HG03039 (cell line): ENCODE results near the gene RIPPLY1.

Source experiments
- ATAC-seq: cut with Tn5 transposase; IDR thresholded peaks from one replicate; pipeline ENCODE4 v1.9.1; 2021; ENCODE audit warnings: mild to moderate bottlenecking, moderate library complexity; ENCODE audit not compliant: unreplicated experiment

The RIPPLY1 gene

GRCh38 chrX:106903291-106903824 is at the start of gene RIPPLY1:
TSS of gene RIPPLY1 (minus strand) at chrX:106903341. CDS start at chrX:106903287, 54 bp downstream.
- no peak for ATAC-seq

- ATAC-seq: no peak
Observed at GRCh38 chrX:106952538-106952937, 49.4 kb upstream of the RIPPLY1 start.

GRCh38 chrX:106952089-106952488 is 48.9 kb upstream of the RIPPLY1 start:
- no peak for ATAC-seq

GRCh38 chrX:106951230-106951629 is 48.1 kb upstream of the RIPPLY1 start:
- ATAC-seq: no peak

GRCh38 chrX:106950381-106950780 is 47.2 kb upstream of the RIPPLY1 start:
- ATAC-seq: no peak

GRCh38 chrX:106949366-106949765 is 46.2 kb upstream of the RIPPLY1 start:
- no peak for ATAC-seq

- ATAC-seq: no peak
Observed at GRCh38 chrX:106948641-106949040, 45.5 kb upstream of the RIPPLY1 start.

GRCh38 chrX:106946464-106946863 is 43.3 kb upstream of the RIPPLY1 start:
- no peak for ATAC-seq

- no peak for ATAC-seq
Observed at GRCh38 chrX:106940068-106940467, 36.9 kb upstream of the RIPPLY1 start.

GRCh38 chrX:106939566-106939965 is 36.4 kb upstream of the RIPPLY1 start:
- no peak for ATAC-seq

GRCh38 chrX:106936246-106936645 is 33.1 kb upstream of the RIPPLY1 start:
- ATAC-seq: no peak

GRCh38 chrX:106935175-106935574 is 32.0 kb upstream of the RIPPLY1 start:
- ATAC-seq: no peak

- no peak for ATAC-seq
Observed at GRCh38 chrX:106933538-106933961, 30.4 kb upstream of the RIPPLY1 start.

GRCh38 chrX:106932960-106933537 is 29.9 kb upstream of the RIPPLY1 start:
- no peak for ATAC-seq

GRCh38 chrX:106932492-106932923 is 29.4 kb upstream of the RIPPLY1 start:
- ATAC-seq: no peak

GRCh38 chrX:106931831-106932491 is 28.8 kb upstream of the RIPPLY1 start:
- ATAC-seq: no peak

GRCh38 chrX:106928227-106928626 is 25.1 kb upstream of the RIPPLY1 start:
- no peak for ATAC-seq

- no peak for ATAC-seq
Observed at GRCh38 chrX:106927700-106928099, 24.6 kb upstream of the RIPPLY1 start.

- ATAC-seq: no peak
Observed at GRCh38 chrX:106927023-106927422, 23.9 kb upstream of the RIPPLY1 start.

- ATAC-seq: no peak
Observed at GRCh38 chrX:106921637-106922036, 18.5 kb upstream of the RIPPLY1 start.

- ATAC-seq: no peak
Observed at GRCh38 chrX:106919932-106920452, 16.9 kb upstream of the RIPPLY1 start, which contains the start of gene CLDN2. TSS of gene CLDN2 (plus strand) at chrX:106920402. CDS start at chrX:106928229, 7,827 bp downstream.
